PFSK-1 (cell line): Measurements from ENCODE around the gene RASGRP3.

Experiments used
- FOXP2 ChIP-seq: optimal IDR thresholded peaks from 2 replicates; pipeline ENCODE3; 2011; ENCODE audit warnings: borderline replicate concordance, control low read depth, inconsistent platforms; ENCODE audit not compliant: insufficient read depth; ENCODE audit errors: extremely low read length, extremely low read depth
- POLR2AphosphoS5 ChIP-seq: IDR thresholded peaks from 2 replicates; pipeline ENCODE4 v1.6.1; 2012; ENCODE audit warnings: low read depth, mild to moderate bottlenecking, control low read depth, low read length, moderate library complexity
- SIN3A ChIP-seq: IDR thresholded peaks from 2 replicates; pipeline ENCODE4 v1.6.1; 2012; ENCODE audit warnings: mild to moderate bottlenecking, low read length, moderate library complexity, borderline replicate concordance; ENCODE audit not compliant: insufficient read depth
- TAF1 ChIP-seq: IDR thresholded peaks from 2 replicates; pipeline ENCODE4 v1.6.1; 2012; ENCODE audit warnings: low read length, control low read depth, borderline replicate concordance; ENCODE audit not compliant: insufficient read depth
- TF ChIP-seq, protein P1 (sequence below), 2 experiments: IDR thresholded peaks; 2 replicates each; pipeline versions ENCODE4 v1.6.1 to v1.8.0; 2011 to 2012; ENCODE audit warnings: low read depth in 2 of 2, low read length in 2 of 2, control low read depth in 1 of 2, inconsistent platforms in 1 of 2, mild to moderate bottlenecking in 1 of 2, moderate library complexity in 1 of 2; ENCODE audit not compliant: insufficient read depth in 1 of 2

The RASGRP3 gene

DNA sequence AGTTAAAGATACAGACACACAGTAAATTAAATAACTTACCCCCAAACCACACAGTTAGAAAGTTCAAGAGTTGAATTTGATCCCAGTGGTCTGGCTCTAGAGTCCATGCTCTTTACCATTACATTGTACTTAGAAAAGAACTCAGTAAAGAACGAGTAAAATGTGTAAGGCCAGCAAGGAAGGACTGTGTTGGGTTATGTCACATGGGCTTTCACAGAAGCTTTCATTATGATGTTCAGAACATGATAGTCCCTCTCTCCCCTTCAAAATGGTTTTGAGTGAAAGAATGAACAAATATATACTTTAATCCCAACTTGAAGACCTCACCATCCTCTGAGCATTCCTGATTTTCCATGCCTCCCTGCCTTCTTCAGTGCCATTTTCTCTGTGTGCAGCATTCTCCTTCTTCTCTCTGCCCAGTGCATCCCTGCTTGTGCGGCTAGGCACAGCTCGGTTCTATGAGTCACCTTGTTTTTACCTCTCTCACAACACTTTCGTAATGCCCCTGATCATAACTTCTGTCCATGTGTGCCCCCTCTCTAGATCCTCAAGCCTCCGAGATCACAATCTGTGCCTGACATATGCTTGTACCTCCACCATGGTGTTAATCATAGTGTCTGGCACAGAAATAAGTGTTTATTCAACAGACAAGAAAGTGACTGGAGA lies 22.0 kb downstream of the RASGRP3 start:
- TF ChIP-seq POLR2AphosphoS5: no peak
- TF ChIP-seq, protein P1, sequence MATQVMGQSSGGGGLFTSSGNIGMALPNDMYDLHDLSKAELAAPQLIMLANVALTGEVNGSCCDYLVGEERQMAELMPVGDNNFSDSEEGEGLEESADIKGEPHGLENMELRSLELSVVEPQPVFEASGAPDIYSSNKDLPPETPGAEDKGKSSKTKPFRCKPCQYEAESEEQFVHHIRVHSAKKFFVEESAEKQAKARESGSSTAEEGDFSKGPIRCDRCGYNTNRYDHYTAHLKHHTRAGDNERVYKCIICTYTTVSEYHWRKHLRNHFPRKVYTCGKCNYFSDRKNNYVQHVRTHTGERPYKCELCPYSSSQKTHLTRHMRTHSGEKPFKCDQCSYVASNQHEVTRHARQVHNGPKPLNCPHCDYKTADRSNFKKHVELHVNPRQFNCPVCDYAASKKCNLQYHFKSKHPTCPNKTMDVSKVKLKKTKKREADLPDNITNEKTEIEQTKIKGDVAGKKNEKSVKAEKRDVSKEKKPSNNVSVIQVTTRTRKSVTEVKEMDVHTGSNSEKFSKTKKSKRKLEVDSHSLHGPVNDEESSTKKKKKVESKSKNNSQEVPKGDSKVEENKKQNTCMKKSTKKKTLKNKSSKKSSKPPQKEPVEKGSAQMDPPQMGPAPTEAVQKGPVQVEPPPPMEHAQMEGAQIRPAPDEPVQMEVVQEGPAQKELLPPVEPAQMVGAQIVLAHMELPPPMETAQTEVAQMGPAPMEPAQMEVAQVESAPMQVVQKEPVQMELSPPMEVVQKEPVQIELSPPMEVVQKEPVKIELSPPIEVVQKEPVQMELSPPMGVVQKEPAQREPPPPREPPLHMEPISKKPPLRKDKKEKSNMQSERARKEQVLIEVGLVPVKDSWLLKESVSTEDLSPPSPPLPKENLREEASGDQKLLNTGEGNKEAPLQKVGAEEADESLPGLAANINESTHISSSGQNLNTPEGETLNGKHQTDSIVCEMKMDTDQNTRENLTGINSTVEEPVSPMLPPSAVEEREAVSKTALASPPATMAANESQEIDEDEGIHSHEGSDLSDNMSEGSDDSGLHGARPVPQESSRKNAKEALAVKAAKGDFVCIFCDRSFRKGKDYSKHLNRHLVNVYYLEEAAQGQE (IDR thresholded peaks at IDR 0.05; ENCODE audit: insufficient read depth in 1 of 2, low read depth in 2 of 2, low read length in 2 of 2): no peak
- TF ChIP-seq SIN3A: no peak
- TF ChIP-seq FOXP2: no peak
- TF ChIP-seq TAF1: no peak

DNA sequence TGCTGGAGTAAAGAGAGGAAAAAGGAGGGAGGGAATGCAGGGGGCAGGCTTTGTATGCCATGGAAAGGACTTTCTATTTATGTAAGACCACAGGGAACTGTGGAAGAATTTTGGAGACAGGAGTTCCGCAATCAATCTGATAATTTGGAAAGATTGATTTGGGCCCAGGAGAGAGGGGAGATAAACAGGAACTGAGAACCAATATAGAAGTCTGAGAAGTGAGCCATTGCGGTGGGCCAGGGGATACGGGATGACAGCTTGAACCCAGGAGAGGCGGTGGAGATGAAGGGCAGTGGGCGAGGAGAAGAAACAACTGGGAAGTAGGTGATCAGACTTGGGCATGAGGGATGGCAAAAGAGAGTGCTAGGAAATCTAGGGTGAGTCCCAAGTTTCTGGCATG lies 23.7 kb downstream of the RASGRP3 start:
- TF ChIP-seq, protein P1 (IDR thresholded peaks at IDR 0.05; ENCODE audit: insufficient read depth in 1 of 2, low read depth in 2 of 2, low read length in 2 of 2): no peak
- no peak for TF ChIP-seq FOXP2
- TF ChIP-seq POLR2AphosphoS5: no peak
- no peak for TF ChIP-seq SIN3A
- TF ChIP-seq TAF1: no peak

DNA sequence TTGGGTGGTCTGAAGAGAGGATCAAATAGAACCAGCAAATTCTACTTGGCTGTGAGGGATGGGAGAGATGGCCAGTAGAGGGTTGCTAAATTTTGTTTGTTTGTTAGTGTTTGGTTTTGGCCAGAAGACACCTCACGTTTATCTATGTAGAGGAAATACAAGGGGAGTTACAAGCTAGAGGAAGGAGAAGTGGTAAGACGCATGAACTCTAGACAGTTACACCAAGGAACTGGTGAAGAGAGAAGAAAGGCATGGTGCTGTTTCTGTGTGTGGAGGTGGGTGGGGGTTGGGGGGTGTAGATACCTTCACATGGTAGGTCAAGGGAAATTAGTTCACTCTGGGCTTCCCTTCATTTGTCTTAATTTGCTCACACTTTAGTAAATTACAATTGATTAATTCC lies 25.6 kb downstream of the RASGRP3 start:
- TF ChIP-seq FOXP2 (no peak), TAF1 (no peak), SIN3A (no peak), POLR2AphosphoS5 (no peak)
- TF ChIP-seq, protein P1 (IDR thresholded peaks at IDR 0.05; ENCODE audit: insufficient read depth in 1 of 2, low read depth in 2 of 2, low read length in 2 of 2): no peak

DNA sequence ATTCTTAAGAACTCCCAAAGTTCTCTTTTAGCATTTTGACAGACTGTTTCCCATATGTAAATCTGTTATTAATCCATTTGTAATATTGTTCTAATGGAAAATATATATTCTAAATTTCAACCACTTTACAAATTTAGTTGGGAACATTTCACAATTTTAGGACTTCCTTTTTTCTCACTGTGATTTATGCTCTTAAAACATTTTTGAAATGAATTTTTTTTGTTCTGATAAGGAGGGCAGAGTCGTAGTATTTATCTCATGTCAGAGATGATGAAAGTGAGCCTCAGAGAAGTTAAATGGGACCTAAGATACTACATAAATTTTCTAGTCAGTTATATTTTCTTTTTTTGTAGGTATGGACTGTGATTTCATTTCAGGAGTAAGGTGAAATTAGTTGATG lies 26.6 kb downstream of the RASGRP3 start:
- TF ChIP-seq SIN3A (no peak), TAF1 (no peak), FOXP2 (no peak), POLR2AphosphoS5 (no peak)
- TF ChIP-seq, protein P1 (IDR thresholded peaks at IDR 0.05; ENCODE audit: insufficient read depth in 1 of 2, low read depth in 2 of 2, low read length in 2 of 2): no peak
